B cell (primary cell): ENCODE measurements around the gene LCN12.

Experiments used
- CTCF ChIP-seq: fragments of 200-600 bp; IDR thresholded peaks from one replicate; pipeline ENCODE4 v1.8.0; 2022; ENCODE audit warnings: antibody characterized with exemption, mild to moderate bottlenecking
- EZH2 ChIP-seq: IDR thresholded peaks from 2 replicates; pipeline ENCODE4 v1.6.1; 2012; ENCODE audit warnings: borderline replicate concordance, low read depth, mild to moderate bottlenecking, moderate library complexity, low read length; ENCODE audit not compliant: insufficient read depth, poor library complexity, severe bottlenecking

GRCh38 chr9:136960212-136960937 lies 8.3 kb downstream of the LCN12 start:
- no peak for TF ChIP-seq CTCF
- no peak for TF ChIP-seq EZH2
